ENCODE measurements around the gene LIN7B.
A peak's percentile ranks its signal among the peaks of the same experiment; 100 is the strongest.

The LIN7B gene

DNA sequence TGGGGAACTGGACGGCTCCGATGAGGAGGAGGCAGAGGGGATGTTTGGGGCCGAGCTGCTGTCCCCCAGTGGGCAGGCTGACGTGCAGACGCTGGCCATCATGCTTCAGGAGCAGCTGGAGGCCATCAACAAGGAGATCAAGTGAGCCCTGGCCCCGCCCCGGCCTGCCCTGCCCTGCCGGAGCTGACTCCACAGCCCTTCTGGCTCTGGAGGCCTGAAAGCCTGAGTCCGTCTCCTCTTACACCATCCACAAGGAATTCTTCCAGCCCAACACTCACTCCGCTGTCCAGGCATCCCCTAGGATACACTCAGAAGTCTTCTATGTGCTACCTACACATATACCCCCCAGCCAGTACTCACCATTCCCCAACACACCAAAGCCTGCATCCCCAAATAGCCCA, 22.6 kb downstream of the LIN7B start:
- TF ChIP-seq RAD21 (IDR thresholded peaks at IDR 0.05; ENCODE audit: low read depth) (no peak), CEBPB (IDR thresholded peaks at IDR 0.05) (no peak), TEAD4 (IDR thresholded peaks at IDR 0.05) (no peak), EGR1 (IDR thresholded peaks at IDR 0.05) (no peak), ZBTB7A (IDR thresholded peaks at IDR 0.05; ENCODE audit: low read depth) (no peak), FOXM1 (IDR thresholded peaks at IDR 0.05; ENCODE audit: borderline replicate concordance, low read depth) (no peak), NFIC (IDR thresholded peaks at IDR 0.05) (no peak), EP300 (IDR thresholded peaks at IDR 0.05; ENCODE audit: borderline replicate concordance) (no peak), CREB1 (IDR thresholded peaks at IDR 0.05; ENCODE audit: low read depth) (no peak), TCF12 (IDR thresholded peaks at IDR 0.05; ENCODE audit: low read depth) (no peak), YY1 (IDR thresholded peaks at IDR 0.05; ENCODE audit: low read depth) (no peak), TAF1 (IDR thresholded peaks at IDR 0.05; ENCODE audit: low read depth) (no peak)
- TF ChIP-seq, protein P1, sequence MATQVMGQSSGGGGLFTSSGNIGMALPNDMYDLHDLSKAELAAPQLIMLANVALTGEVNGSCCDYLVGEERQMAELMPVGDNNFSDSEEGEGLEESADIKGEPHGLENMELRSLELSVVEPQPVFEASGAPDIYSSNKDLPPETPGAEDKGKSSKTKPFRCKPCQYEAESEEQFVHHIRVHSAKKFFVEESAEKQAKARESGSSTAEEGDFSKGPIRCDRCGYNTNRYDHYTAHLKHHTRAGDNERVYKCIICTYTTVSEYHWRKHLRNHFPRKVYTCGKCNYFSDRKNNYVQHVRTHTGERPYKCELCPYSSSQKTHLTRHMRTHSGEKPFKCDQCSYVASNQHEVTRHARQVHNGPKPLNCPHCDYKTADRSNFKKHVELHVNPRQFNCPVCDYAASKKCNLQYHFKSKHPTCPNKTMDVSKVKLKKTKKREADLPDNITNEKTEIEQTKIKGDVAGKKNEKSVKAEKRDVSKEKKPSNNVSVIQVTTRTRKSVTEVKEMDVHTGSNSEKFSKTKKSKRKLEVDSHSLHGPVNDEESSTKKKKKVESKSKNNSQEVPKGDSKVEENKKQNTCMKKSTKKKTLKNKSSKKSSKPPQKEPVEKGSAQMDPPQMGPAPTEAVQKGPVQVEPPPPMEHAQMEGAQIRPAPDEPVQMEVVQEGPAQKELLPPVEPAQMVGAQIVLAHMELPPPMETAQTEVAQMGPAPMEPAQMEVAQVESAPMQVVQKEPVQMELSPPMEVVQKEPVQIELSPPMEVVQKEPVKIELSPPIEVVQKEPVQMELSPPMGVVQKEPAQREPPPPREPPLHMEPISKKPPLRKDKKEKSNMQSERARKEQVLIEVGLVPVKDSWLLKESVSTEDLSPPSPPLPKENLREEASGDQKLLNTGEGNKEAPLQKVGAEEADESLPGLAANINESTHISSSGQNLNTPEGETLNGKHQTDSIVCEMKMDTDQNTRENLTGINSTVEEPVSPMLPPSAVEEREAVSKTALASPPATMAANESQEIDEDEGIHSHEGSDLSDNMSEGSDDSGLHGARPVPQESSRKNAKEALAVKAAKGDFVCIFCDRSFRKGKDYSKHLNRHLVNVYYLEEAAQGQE (IDR thresholded peaks at IDR 0.05; ENCODE audit: low read depth) = no peak
- TF ChIP-seq, protein P2, sequence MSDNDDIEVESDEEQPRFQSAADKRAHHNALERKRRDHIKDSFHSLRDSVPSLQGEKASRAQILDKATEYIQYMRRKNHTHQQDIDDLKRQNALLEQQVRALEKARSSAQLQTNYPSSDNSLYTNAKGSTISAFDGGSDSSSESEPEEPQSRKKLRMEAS (IDR thresholded peaks at IDR 0.05) = no peak
- TF ChIP-seq, protein P3, sequence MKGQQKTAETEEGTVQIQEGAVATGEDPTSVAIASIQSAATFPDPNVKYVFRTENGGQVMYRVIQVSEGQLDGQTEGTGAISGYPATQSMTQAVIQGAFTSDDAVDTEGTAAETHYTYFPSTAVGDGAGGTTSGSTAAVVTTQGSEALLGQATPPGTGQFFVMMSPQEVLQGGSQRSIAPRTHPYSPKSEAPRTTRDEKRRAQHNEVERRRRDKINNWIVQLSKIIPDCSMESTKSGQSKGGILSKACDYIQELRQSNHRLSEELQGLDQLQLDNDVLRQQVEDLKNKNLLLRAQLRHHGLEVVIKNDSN (IDR thresholded peaks at IDR 0.05) = no peak

DNA sequence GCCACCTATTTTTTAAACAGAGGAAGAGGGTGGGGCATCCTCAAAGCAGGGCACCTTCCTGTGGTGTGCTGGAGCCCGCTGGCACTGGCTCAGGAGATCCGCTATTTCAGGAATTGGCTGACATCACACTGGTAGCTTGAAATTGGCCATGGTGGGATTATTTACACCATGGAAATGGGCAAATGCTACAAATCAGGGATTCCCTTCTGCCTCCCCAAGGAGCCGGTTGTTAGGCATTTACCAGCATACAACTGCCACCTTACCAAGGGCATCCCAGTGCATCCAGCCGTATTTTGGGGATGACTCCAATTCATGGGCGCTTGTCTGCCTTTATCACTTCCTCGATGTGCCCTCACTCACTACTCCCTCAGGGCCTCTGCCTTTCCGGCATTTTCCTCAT, 26.8 kb downstream of the LIN7B start:
- TF ChIP-seq, protein P2 (IDR thresholded peaks at IDR 0.05) = no peak
- TF ChIP-seq, protein P3 (IDR thresholded peaks at IDR 0.05) = no peak
- TF ChIP-seq, protein P1 (IDR thresholded peaks at IDR 0.05; ENCODE audit: low read depth) = no peak

DNA sequence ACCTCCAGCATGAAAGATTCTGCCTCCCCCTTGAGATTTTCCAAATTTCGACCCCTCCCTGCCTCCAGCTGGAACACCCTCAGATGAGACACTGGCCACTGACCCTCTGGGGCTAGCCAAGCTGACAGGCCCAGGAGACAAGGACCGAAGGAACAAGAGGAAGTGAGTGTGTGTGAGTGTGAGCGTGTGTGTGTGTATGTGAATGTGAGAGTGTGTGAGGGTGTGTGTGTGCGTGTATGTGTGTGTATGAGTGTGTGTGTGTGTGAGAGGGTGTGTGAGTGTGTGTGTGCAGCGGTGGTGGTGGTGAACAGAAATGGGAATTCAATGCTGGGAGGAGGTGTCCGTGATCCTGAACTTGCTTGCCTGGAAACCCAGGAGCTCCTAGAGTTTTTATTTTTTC, 27.2 kb downstream of the LIN7B start:
- TF ChIP-seq CREB1 (IDR thresholded peaks at IDR 0.05; ENCODE audit: low read depth) (no peak), CEBPB (IDR thresholded peaks at IDR 0.05) (no peak), TCF12 (IDR thresholded peaks at IDR 0.05; ENCODE audit: low read depth) (no peak), RAD21 (IDR thresholded peaks at IDR 0.05; ENCODE audit: low read depth) (no peak), EP300 (IDR thresholded peaks at IDR 0.05; ENCODE audit: borderline replicate concordance) (no peak), FOXM1 (IDR thresholded peaks at IDR 0.05; ENCODE audit: borderline replicate concordance, low read depth) (no peak), YY1 (IDR thresholded peaks at IDR 0.05; ENCODE audit: low read depth) (no peak), ZBTB7A (IDR thresholded peaks at IDR 0.05; ENCODE audit: low read depth) (no peak), TEAD4 (IDR thresholded peaks at IDR 0.05) (no peak), TAF1 (IDR thresholded peaks at IDR 0.05; ENCODE audit: low read depth) (no peak), EGR1 (IDR thresholded peaks at IDR 0.05) (no peak), NFIC (IDR thresholded peaks at IDR 0.05) (no peak)
- TF ChIP-seq, protein P1 (IDR thresholded peaks at IDR 0.05; ENCODE audit: low read depth) = no peak
- TF ChIP-seq, protein P3 (IDR thresholded peaks at IDR 0.05) = no peak
- TF ChIP-seq, protein P2 (IDR thresholded peaks at IDR 0.05) = no peak

DNA sequence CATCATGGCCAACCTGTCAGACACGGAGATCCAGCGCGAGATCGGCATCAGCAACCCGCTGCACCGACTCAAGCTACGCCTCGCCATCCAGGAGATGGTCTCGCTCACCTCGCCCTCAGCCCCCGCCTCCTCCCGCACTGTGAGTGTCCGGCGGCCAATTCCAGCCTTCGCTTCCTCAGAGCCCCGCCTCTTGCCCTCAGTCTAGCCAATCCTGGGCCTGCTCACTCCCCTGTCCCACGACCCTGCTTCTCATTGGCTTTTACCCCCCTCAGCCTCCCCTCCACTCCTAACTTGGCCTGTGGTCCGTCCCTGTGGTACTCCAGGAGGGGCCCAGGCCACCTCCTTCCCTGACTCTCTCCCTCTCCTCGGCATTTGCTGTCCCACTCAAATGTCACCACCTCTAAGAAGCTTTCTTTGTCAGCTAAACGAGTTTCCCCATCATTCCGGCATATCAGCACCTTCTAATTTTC, 28.7 kb downstream of the LIN7B start:
- TF ChIP-seq EP300 (IDR thresholded peaks at IDR 0.05; ENCODE audit: borderline replicate concordance) (no peak), RAD21 (IDR thresholded peaks at IDR 0.05; ENCODE audit: low read depth) (no peak), TCF12 (IDR thresholded peaks at IDR 0.05; ENCODE audit: low read depth) (no peak), FOXM1 (IDR thresholded peaks at IDR 0.05; ENCODE audit: borderline replicate concordance, low read depth) (no peak), NFIC (IDR thresholded peaks at IDR 0.05) (no peak), CEBPB (IDR thresholded peaks at IDR 0.05) (no peak), CREB1 (IDR thresholded peaks at IDR 0.05; ENCODE audit: low read depth) (no peak), TAF1 (IDR thresholded peaks at IDR 0.05; ENCODE audit: low read depth) (0 out of 2 replicates have a peak, but pooled peaks have one; percentile 37), YY1 (IDR thresholded peaks at IDR 0.05; ENCODE audit: low read depth) (no peak), TEAD4 (IDR thresholded peaks at IDR 0.05) (no peak), ZBTB7A (IDR thresholded peaks at IDR 0.05; ENCODE audit: low read depth) (0 out of 2 replicates have a peak, but pooled peaks have one; percentile 48)
- TF ChIP-seq, protein P1 (IDR thresholded peaks at IDR 0.05; ENCODE audit: low read depth) = no peak
- TF ChIP-seq, protein P3 (IDR thresholded peaks at IDR 0.05) = no peak
- TF ChIP-seq, protein P2 (IDR thresholded peaks at IDR 0.05) = peak; percentile 68
